Gastrocnemius medialis (tissue), 4 donors: ENCODE data around the gene PECR.

Experiments
- POLR2A ChIP-seq, 2 donors: fragments of 450-650 bp; IDR thresholded peaks; one replicate each; pipeline ENCODE4 v1.6.1; 2017; ENCODE audit warnings: antibody characterized with exemption in 2 of 2, mild to moderate bottlenecking in 2 of 2, moderate library complexity in 2 of 2
- TF ChIP-seq, protein P1 (sequence below), 5 experiments: fragments of 450-650 bp in 3 of 5; fragments of 200-600 bp in 2 of 5; sonication (generic) in 2 of 5; IDR thresholded peaks in 4 of 5; conservative IDR thresholded peaks in 1 of 5; 1 replicate in 4 of 5; 2 replicates in 1 of 5; pipeline ENCODE4 v1.5.1; 2016 to 2019; ENCODE audit warnings: antibody characterized with exemption in 5 of 5, mild to moderate bottlenecking in 3 of 5, moderate library complexity in 3 of 5

DNA sequence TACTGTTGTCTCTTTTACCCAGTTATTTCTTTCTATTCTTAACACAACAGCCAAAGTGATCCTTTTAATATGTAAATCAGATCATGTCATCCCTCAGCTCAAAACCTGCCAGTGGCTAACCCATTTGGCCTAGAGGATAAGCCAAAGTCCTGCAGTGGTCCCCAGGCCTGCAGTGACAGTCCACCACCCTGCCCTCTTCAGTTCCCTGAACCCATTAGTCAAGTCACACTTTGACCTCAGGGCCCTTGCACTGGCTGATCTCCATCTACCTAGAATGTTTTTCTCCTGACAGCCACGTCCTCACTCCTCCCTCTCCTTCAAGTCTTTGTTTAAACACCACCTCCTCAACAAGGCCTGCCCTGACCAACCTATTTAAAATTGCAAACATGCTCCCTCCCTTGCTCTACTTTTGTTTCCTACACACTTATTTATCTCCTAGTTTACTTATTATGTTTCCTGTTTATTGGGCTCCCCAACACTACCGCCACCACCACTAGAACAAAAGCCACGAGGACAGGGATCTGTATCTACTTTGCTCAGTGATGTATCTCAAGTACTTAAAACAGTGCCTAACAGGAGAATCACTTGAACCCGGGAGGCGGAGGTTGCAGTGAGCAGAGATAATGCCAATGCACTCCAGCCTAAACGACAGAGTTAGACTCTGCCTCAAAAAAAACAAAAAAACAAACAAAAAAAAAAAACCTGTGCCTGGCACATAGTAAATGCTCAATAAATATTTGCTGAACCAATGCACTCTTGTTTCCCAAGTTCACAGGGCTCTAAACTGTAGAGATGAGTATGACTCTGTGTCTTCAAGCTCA lies 77.5 kb downstream of the PECR start:
- TF ChIP-seq, protein P1, sequence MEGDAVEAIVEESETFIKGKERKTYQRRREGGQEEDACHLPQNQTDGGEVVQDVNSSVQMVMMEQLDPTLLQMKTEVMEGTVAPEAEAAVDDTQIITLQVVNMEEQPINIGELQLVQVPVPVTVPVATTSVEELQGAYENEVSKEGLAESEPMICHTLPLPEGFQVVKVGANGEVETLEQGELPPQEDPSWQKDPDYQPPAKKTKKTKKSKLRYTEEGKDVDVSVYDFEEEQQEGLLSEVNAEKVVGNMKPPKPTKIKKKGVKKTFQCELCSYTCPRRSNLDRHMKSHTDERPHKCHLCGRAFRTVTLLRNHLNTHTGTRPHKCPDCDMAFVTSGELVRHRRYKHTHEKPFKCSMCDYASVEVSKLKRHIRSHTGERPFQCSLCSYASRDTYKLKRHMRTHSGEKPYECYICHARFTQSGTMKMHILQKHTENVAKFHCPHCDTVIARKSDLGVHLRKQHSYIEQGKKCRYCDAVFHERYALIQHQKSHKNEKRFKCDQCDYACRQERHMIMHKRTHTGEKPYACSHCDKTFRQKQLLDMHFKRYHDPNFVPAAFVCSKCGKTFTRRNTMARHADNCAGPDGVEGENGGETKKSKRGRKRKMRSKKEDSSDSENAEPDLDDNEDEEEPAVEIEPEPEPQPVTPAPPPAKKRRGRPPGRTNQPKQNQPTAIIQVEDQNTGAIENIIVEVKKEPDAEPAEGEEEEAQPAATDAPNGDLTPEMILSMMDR (IDR thresholded peaks at IDR 0.05 in 4 of 5, conservative IDR thresholded peaks at IDR 0.05 in 1 of 5) = no peak
- TF ChIP-seq POLR2A (IDR thresholded peaks at IDR 0.05) = no peak
